ENCODE measurements around the gene KANSL3. TPM values are rescaled to one million over a fixed set of nuclear protein-coding genes. Genes with fewer than 3 reads are reported as not detected.

Gene KANSL3
- total and polyA plus RNA-seq, 2 donors (not counting 1 experiment from before 2014, with no cell fraction given), result 22.2 to 56.9 TPM

- H3K27me3 ChIP-seq (replicated peaks in 1 of 4; ENCODE audit: control extremely low read depth in 1 of 4, control insufficient read depth in 3 of 4, insufficient read depth in 4 of 4, low read length in 3 of 4), result no peaks in the 10 kb centered on the region
- H3K36me3 ChIP-seq (replicated peaks in 1 of 2; ENCODE audit: control extremely low read depth in 1 of 2, control insufficient read depth in 1 of 2, extremely low read depth in 1 of 2, insufficient read depth in 2 of 2, low read length in 1 of 2), result peaks cover 0 to 11% of the 10 kb centered on the region in 2 experiments
- Mint-ChIP-seq H3K27ac (peak overlapping the region; percentile 17), H3K27me3 (no peaks in the 10 kb centered on the region), H3K4me1 (peaks cover 15% of the 10 kb centered on the region), H3K4me3 (no peak overlapping the region), H3K9me3 (ENCODE audit: insufficient read depth) (no peaks in the 10 kb centered on the region)
- peak; percentile 26 for DNase-seq
- ChIA-PET CTCF (interaction anchor here (1.1 to 7.3 kb wide), 6 partner anchors 9 to 150 kb away, joined by 3 to 94 read pairs (median 16); no protein-coding TSS in a partner anchor), POLR2A (no interaction called here)
- intact Hi-C loops (cut with micrococcal nuclease), result no loop called here
- H3K4me3 ChIP-seq (ENCODE audit: control extremely low read depth in 1 of 5, extremely low read depth in 1 of 5, insufficient read depth in 1 of 5, low read depth in 2 of 5, low read length in 4 of 5), result no peak overlapping the region
- no peak overlapping the region for H2AFZ ChIP-seq (ENCODE audit: insufficient read depth, low read depth, low read length, poor library complexity, severe bottlenecking)
- H3K4me1 ChIP-seq (ENCODE audit: control insufficient read depth in 2 of 2, insufficient read depth in 2 of 2, low read length in 2 of 2), result peaks cover 6 to 11% of the 10 kb centered on the region in 2 donors
- TF ChIP-seq, protein P1, sequence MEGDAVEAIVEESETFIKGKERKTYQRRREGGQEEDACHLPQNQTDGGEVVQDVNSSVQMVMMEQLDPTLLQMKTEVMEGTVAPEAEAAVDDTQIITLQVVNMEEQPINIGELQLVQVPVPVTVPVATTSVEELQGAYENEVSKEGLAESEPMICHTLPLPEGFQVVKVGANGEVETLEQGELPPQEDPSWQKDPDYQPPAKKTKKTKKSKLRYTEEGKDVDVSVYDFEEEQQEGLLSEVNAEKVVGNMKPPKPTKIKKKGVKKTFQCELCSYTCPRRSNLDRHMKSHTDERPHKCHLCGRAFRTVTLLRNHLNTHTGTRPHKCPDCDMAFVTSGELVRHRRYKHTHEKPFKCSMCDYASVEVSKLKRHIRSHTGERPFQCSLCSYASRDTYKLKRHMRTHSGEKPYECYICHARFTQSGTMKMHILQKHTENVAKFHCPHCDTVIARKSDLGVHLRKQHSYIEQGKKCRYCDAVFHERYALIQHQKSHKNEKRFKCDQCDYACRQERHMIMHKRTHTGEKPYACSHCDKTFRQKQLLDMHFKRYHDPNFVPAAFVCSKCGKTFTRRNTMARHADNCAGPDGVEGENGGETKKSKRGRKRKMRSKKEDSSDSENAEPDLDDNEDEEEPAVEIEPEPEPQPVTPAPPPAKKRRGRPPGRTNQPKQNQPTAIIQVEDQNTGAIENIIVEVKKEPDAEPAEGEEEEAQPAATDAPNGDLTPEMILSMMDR (IDR thresholded peaks at IDR 0.05), result no peak
- TF ChIP-seq EZH2 (IDR thresholded peaks at IDR 0.05; ENCODE audit: borderline replicate concordance, insufficient read depth, low read depth, low read length, poor library complexity, severe bottlenecking), result no peak
- no peaks in the 10 kb centered on the region for H3K79me2 ChIP-seq (ENCODE audit: control insufficient read depth, insufficient read depth, low read length)
- no peak overlapping the region for H3K4me2 ChIP-seq (replicated peaks; ENCODE audit: low read depth, low read length, poor library complexity, severe bottlenecking)
- H4K20me1 ChIP-seq (ENCODE audit: control insufficient read depth, insufficient read depth, low read length, poor library complexity, severe bottlenecking), result no peaks in the 10 kb centered on the region
- peaks cover 0 to 4% (median 0%) of the 10 kb centered on the region in 3 donors for H3K9me3 ChIP-seq (ENCODE audit: control extremely low read depth in 1 of 3, control insufficient read depth in 2 of 3, insufficient read depth in 1 of 3, low read length in 2 of 3)
- no peak overlapping the region for H3K27ac ChIP-seq (ENCODE audit: low read length in 2 of 2)
- no peak for ATAC-seq (ENCODE audit: low read depth)
- no peak overlapping the region for H3K9ac ChIP-seq (ENCODE audit: low read length)
- whole genome bisulfite sequencing (ENCODE audit: insufficient coverage), result 80% methylated on average over 7 of the region's 16 CpGs
Measured at GRCh38 chr2:96556441-96557330, 81.4 kb downstream of the KANSL3 start.

GRCh38 chr2:96555146-96555610 lies 82.9 kb downstream of the KANSL3 start:
- 88% methylated on average over 14 of the region's 14 CpGs for WGBS (ENCODE audit: insufficient coverage)
- CTCF ChIA-PET, result interaction anchor here (0.9 to 7.3 kb wide), 11 partner anchors 8 to 245 kb away, joined by 3 to 94 read pairs (median 9); no protein-coding TSS in a partner anchor

More at GRCh38 chr2:96555146-96555610, 82.9 kb downstream of the KANSL3 start:
- Histone ChIP-seq H3K9me3 (ENCODE audit: control extremely low read depth in 1 of 3, control insufficient read depth in 2 of 3, insufficient read depth in 1 of 3, low read length in 2 of 3) (peaks cover 0 to 4% (median 0%) of the 10 kb centered on the region in 3 donors), H3K27ac (ENCODE audit: low read length in 2 of 2) (no peak overlapping the region), H3K4me3 (ENCODE audit: control extremely low read depth in 1 of 5, extremely low read depth in 1 of 5, insufficient read depth in 1 of 5, low read depth in 2 of 5, low read length in 4 of 5) (no peak overlapping the region), H3K79me2 (ENCODE audit: control insufficient read depth, insufficient read depth, low read length) (no peaks in the 10 kb centered on the region), H3K4me2 (replicated peaks; ENCODE audit: low read depth, low read length, poor library complexity, severe bottlenecking) (no peak overlapping the region), H4K20me1 (ENCODE audit: control insufficient read depth, insufficient read depth, low read length, poor library complexity, severe bottlenecking) (no peaks in the 10 kb centered on the region), H3K36me3 (replicated peaks in 1 of 2; ENCODE audit: control extremely low read depth in 1 of 2, control insufficient read depth in 1 of 2, extremely low read depth in 1 of 2, insufficient read depth in 2 of 2, low read length in 1 of 2) (peaks cover 0 to 24% of the 10 kb centered on the region in 2 experiments), H3K27me3 (replicated peaks in 1 of 4; ENCODE audit: control extremely low read depth in 1 of 4, control insufficient read depth in 3 of 4, insufficient read depth in 4 of 4, low read length in 3 of 4) (no peaks in the 10 kb centered on the region), H3K9ac (ENCODE audit: low read length) (no peak overlapping the region), H3K4me1 (ENCODE audit: control insufficient read depth in 2 of 2, insufficient read depth in 2 of 2, low read length in 2 of 2) (peaks cover 6 to 11% of the 10 kb centered on the region in 2 donors), H2AFZ (ENCODE audit: insufficient read depth, low read depth, low read length, poor library complexity, severe bottlenecking) (no peak overlapping the region)
- H3K9me3 Mint-ChIP-seq (ENCODE audit: insufficient read depth), result no peaks in the 10 kb centered on the region
- H3K27ac Mint-ChIP-seq, result no peak overlapping the region
- no peak for ATAC-seq (ENCODE audit: low read depth)
- intact Hi-C loops (cut with micrococcal nuclease), result no loop called here
- H3K4me1 Mint-ChIP-seq, result peaks cover 15% of the 10 kb centered on the region
- no peaks in the 10 kb centered on the region for H3K27me3 Mint-ChIP-seq
- H3K4me3 Mint-ChIP-seq, result no peak overlapping the region
- POLR2A ChIA-PET, result interaction anchor here (1.3 to 1.4 kb wide), 2 partner anchors 17 to 148 kb away, joined by 4 to 12 read pairs; no protein-coding TSS in a partner anchor
- DNase-seq, result no peak
- TF ChIP-seq EZH2 (IDR thresholded peaks at IDR 0.05; ENCODE audit: borderline replicate concordance, insufficient read depth, low read depth, low read length, poor library complexity, severe bottlenecking), result no peak
- TF ChIP-seq, protein P1 (IDR thresholded peaks at IDR 0.05), result no peak
